GM12878 (cell line): Measurements from ENCODE around the gene CDK5R1. TPM values are rescaled to one million over a fixed set of nuclear protein-coding genes. Genes with fewer than 3 reads are reported as not detected.
A peak's percentile ranks its signal among the peaks of the same experiment; 100 is the strongest.

Experiments
- ATAC-seq: fragments of 200-7000 bp; cut with Tn5 transposase; 3 replicates; pipeline ENCODE4 v1.9.1; 2020; ENCODE audit warnings: mild to moderate bottlenecking, moderate library complexity
- BruUV-seq: library from RNA; stranded (reverse); fragments of 400-500 nt; replicated peaks from 2 replicates; lab custom pipeline; 2021; lab: Mats Ljungman, UMichigan
- CTCF ChIA-PET: fragments of 300-600 bp; sonication (Branson Sonifier 250); formaldehyde crosslinking; extraction: SDS; loops from one replicate; lab custom pipeline; 2021; ENCODE audit warnings: inconsistent platforms; lab: Yijun Ruan, JAX
- POLR2A ChIA-PET: fragments of 350-600 bp; formaldehyde crosslinking; extraction: SDS; loops from one replicate; lab custom pipeline; 2021; ENCODE audit warnings: inconsistent platforms; lab: Charles Lee
- RAD21 ChIA-PET: fragments of 300-600 bp; sonication (Branson Sonifier 250); formaldehyde crosslinking; loops from one replicate; lab custom pipeline; 2023; ENCODE audit warnings: antibody characterized with exemption; ENCODE audit not compliant: unreplicated experiment; lab: Charles Lee
- SMC1A ChIA-PET: fragments of 300-600 bp; sonication (Branson Sonifier 250); formaldehyde crosslinking; loops from one replicate; lab custom pipeline; 2023; ENCODE audit not compliant: unreplicated experiment, uncharacterized antibody; lab: Charles Lee
- DNase-seq: peaks from one replicate; pipeline ENCODE4 v3.0.0-alpha.2; 2011; ENCODE audit warnings: low read depth, low spot score
- FAIRE-seq: peaks from 3 replicates; lab custom pipeline; 2011; peaks lifted over from hg19 to GRCh38; lab: Jason Lieb, UNC
- H2AFZ ChIP-seq: 2 replicates; pipeline ENCODE4 v1.6.0; 2011; ENCODE audit warnings: low read depth, low read length, control low read depth; ENCODE audit not compliant: control insufficient read depth
- H3K27ac ChIP-seq: 2 replicates; pipeline ENCODE4 v1.5.1; 2011; ENCODE audit warnings: control low read depth; ENCODE audit not compliant: control insufficient read depth, insufficient read depth
- H3K27me3 ChIP-seq, 2 experiments: replicated peaks in 1 of 2; 2 replicates each; pipeline versions ENCODE4 v1.6.0 to v1.6.1; 2011; ENCODE audit warnings: low read length in 1 of 2; ENCODE audit not compliant: control insufficient read depth in 2 of 2, insufficient read depth in 2 of 2
- H3K36me3 ChIP-seq, 2 experiments: 2 replicates each; pipeline ENCODE4 v1.5.1; 2011; ENCODE audit warnings: low read length in 1 of 2; ENCODE audit not compliant: control insufficient read depth in 2 of 2, insufficient read depth in 2 of 2
- H3K4me1 ChIP-seq: 2 replicates; pipeline ENCODE4 v1.6.1; 2011; ENCODE audit warnings: mild to moderate bottlenecking, low read length, moderate library complexity, mixed read lengths; ENCODE audit not compliant: control insufficient read depth, insufficient read depth
- H3K4me2 ChIP-seq: 2 replicates; pipeline ENCODE4 v1.6.0; 2011; ENCODE audit warnings: control low read depth; ENCODE audit not compliant: control insufficient read depth, insufficient read depth
- H3K4me3 ChIP-seq: fragments of 200-600 bp; sonication (generic); 2 replicates; pipeline ENCODE4 v1.5.1; 2016
- H3K79me2 ChIP-seq: 2 replicates; pipeline ENCODE4 v1.6.0; 2011; ENCODE audit warnings: low read length; ENCODE audit not compliant: control insufficient read depth, insufficient read depth
- H3K9ac ChIP-seq: 2 replicates; pipeline ENCODE4 v1.8.0; 2011; ENCODE audit warnings: low read length, control low read depth, mixed read lengths; ENCODE audit not compliant: control insufficient read depth, insufficient read depth
- H3K9me3 ChIP-seq: replicated peaks from 3 replicates; pipeline ENCODE4 v1.5.1; 2011; ENCODE audit warnings: mild to moderate bottlenecking, low read length; ENCODE audit not compliant: control insufficient read depth, insufficient read depth
- H4K20me1 ChIP-seq: 2 replicates; pipeline ENCODE4 v1.6.0; 2011; ENCODE audit not compliant: control insufficient read depth, insufficient read depth
- CBX3 ChIP-seq: fragments of 200-600 bp; sonication (generic); IDR thresholded peaks from 2 replicates; pipeline ENCODE4 v1.6.1; 2016; ENCODE audit warnings: low read depth, borderline replicate concordance
- CBX5 ChIP-seq: sonication (generic); IDR thresholded peaks from 2 replicates; pipeline ENCODE4 v1.6.1; 2016; ENCODE audit warnings: low read depth, moderate library complexity, mild to moderate bottlenecking, inconsistent platforms
- E2F4 ChIP-seq: IDR thresholded peaks from 2 replicates; pipeline ENCODE4 v1.6.1; 2012; ENCODE audit warnings: low read depth, low read length, improper control_type of control experiment
- EZH2 ChIP-seq: IDR thresholded peaks from 2 replicates; pipeline ENCODE4 v1.6.1; 2012; ENCODE audit warnings: low read depth, mild to moderate bottlenecking, control low read depth, inconsistent platforms, low read length, borderline replicate concordance; ENCODE audit not compliant: control insufficient read depth
- HDGF ChIP-seq: fragments of 450-650 bp; IDR thresholded peaks from 2 replicates; pipeline ENCODE4 v1.6.1; 2016; ENCODE audit warnings: antibody characterized with exemption
- MEF2A ChIP-seq: IDR thresholded peaks from 2 replicates; pipeline ENCODE4 v1.6.1; 2011; ENCODE audit warnings: low read depth, mild to moderate bottlenecking, low read length, moderate library complexity; ENCODE audit not compliant: insufficient read depth
- RBBP5 ChIP-seq: fragments of 200-600 bp; sonication (generic); conservative IDR thresholded peaks from 2 replicates; pipeline ENCODE4 v1.6.1; 2016
- ZNF687 ChIP-seq: fragments of 450-650 bp; IDR thresholded peaks from 2 replicates; pipeline ENCODE4 v1.6.1; 2017; ENCODE audit warnings: mild to moderate bottlenecking, moderate library complexity
- WGBS: methylation state at CpG from one replicate; pipeline ENCODE4 v1.1.6; 2016; ENCODE audit warnings: low lambda C conversion rate; ENCODE audit not compliant: insufficient replicate concordance, insufficient coverage; ENCODE audit errors: missing lambda C conversion rate; 5-methylcytosine and 5-hydroxymethylcytosine counted together
- in situ Hi-C: fragments of 300-500 bp; cut with MboI; formaldehyde crosslinking; loops from 9 replicates; pipeline ENCODE4 v1.14.3; 2018; ENCODE audit warnings: mixed read lengths
- intact Hi-C: fragments of 100-400 bp; cut with micrococcal nuclease; formaldehyde crosslinking; loops from one replicate; pipeline ENCODE4 v1.14.2; 2022; ENCODE audit not compliant: unreplicated experiment
- polyA plus RNA-seq, 11 experiments: library from polyadenylated mRNA; depleted of rRNA in 4 of 11; unstranded in 6 of 11; stranded (reverse) in 5 of 11; fragments of >200 nt; fragmentation: Nextera tagmentation in 4 of 11; fragmentation: Illumina TruSeq in 1 of 11; extraction: Ambion mirVana in 4 of 11; extraction: Trizol in 1 of 11; gene quantifications; 1 replicate in 1 of 11; 2 replicates in 10 of 11; pipeline versions ENCODE4 v1.2.1 to v1.2.3, GENCODE V29; 2011 to 2016; ENCODE audit warnings: inconsistent platforms in 2 of 11, missing spikeins in 2 of 11, low read depth in 1 of 11
- total RNA-seq, 4 experiments: library from RNA; depleted of rRNA in 3 of 4; stranded (reverse); fragments of >200 nt in 3 of 4; fragmentation: Illumina TruSeq in 1 of 4; extraction: Trizol in 1 of 4; gene quantifications; 2 replicates each; pipeline versions ENCODE4 v1.2.1 to v1.2.3, GENCODE V29; 2013 to 2021
- TF ChIP-seq, protein P1 (sequence below): fragments of 450-650 bp; formaldehyde crosslinking; IDR thresholded peaks from 2 replicates; pipeline ENCODE4 v1.4.0; 2020; ENCODE audit warnings: mild to moderate bottlenecking, moderate library complexity

The CDK5R1 gene
- total and polyA plus RNA-seq, 10 of the 15 experiments (the other 5 are each of a cell fraction or from before 2014, with no cell fraction given), result 1.1 to 28.3 (median 12.2) TPM

GRCh38 chr17:32520104-32520701 lies 33.4 kb downstream of the CDK5R1 start (continued):
- TF ChIP-seq, protein P1, sequence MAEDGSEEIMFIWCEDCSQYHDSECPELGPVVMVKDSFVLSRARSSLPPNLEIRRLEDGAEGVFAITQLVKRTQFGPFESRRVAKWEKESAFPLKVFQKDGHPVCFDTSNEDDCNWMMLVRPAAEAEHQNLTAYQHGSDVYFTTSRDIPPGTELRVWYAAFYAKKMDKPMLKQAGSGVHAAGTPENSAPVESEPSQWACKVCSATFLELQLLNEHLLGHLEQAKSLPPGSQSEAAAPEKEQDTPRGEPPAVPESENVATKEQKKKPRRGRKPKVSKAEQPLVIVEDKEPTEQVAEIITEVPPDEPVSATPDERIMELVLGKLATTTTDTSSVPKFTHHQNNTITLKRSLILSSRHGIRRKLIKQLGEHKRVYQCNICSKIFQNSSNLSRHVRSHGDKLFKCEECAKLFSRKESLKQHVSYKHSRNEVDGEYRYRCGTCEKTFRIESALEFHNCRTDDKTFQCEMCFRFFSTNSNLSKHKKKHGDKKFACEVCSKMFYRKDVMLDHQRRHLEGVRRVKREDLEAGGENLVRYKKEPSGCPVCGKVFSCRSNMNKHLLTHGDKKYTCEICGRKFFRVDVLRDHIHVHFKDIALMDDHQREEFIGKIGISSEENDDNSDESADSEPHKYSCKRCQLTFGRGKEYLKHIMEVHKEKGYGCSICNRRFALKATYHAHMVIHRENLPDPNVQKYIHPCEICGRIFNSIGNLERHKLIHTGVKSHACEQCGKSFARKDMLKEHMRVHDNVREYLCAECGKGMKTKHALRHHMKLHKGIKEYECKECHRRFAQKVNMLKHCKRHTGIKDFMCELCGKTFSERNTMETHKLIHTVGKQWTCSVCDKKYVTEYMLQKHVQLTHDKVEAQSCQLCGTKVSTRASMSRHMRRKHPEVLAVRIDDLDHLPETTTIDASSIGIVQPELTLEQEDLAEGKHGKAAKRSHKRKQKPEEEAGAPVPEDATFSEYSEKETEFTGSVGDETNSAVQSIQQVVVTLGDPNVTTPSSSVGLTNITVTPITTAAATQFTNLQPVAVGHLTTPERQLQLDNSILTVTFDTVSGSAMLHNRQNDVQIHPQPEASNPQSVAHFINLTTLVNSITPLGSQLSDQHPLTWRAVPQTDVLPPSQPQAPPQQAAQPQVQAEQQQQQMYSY (CRISPR knock-in tag), result no peak
- TF ChIP-seq MEF2A (no peak), CBX5 (0 out of 2 replicates have a peak, but pooled peaks have one; percentile 18), EZH2 (no peak), RBBP5 (no peak)

DNA sequence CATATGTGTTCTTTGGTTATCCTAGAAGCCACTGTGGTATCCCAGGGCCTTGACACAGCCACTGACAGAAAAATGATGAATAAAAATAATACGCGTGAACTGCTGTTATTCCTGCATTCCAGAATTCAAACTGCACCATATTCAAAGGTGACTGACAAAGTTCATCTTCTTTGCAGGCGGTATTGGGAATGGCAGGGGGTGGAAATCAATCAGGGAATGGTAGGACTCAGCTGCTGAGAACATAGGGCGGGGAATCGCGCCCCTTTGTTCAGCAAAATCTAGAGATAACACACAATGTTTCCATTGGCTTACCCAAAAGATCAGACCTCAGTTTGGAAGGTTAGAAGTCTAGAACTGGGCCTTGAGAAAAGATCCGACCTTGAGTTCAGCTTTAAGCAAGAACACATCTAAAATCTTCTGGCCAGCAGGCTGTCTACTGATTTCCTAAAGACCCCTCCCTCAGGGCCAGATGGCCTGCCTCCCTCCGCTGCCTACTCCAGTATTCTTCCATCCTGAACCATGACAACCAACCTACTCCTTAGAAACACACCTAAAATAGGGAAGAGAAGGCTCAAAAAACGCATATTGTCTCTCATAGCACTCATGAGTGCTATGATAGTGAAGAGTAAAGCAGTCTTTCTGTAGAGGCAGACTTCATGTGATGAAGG lies 34.1 kb downstream of the CDK5R1 start:
- no peak for FAIRE-seq
- intact Hi-C loops, result no loop called here
- CTCF ChIA-PET, result interaction anchor here (0.6 to 7.4 kb wide), 4 partner anchors 32 to 59 kb away, joined by 3 to 83 read pairs (median 4); partner anchors contain the start of gene CDK5R1
- TF ChIP-seq ZNF687 (no peak), E2F4 (no peak), CBX3 (no peak), HDGF (no peak)

More for the DNA sequence above, 34.1 kb downstream of the CDK5R1 start:
- no peaks in the 10 kb centered on the region; the same call in 1 of the 2 replicates for H3K79me2 ChIP-seq
- SMC1A ChIA-PET, result interaction anchor here (1.5 to 13.7 kb wide), 3 partner anchors 33 to 43 kb away, joined by 4 to 286 read pairs (median 237); partner anchors contain the start of gene CDK5R1
- no peak overlapping the region for H2AFZ ChIP-seq
- 97% methylated on average over 9 of the region's 9 CpGs for WGBS
- no peaks in the 10 kb centered on the region for H3K9me3 ChIP-seq
- no peaks in the 10 kb centered on the region for H3K27me3 ChIP-seq
- in situ Hi-C loops, result no loop called here
- ATAC-seq (no peak), DNase-seq (no peak)
- POLR2A ChIA-PET, result interaction anchor here (0.6 to 18.8 kb wide), 5 partner anchors 9 to 48 kb away, joined by 3 to 308 read pairs (median 6); partner anchors contain the start of gene CDK5R1
- H3K4me1 ChIP-seq, result peaks cover 86% of the 10 kb centered on the region
- H4K20me1 ChIP-seq, result no peaks in the 10 kb centered on the region
- no peaks in the 10 kb centered on the region for H3K36me3 ChIP-seq
- no peak overlapping the region for H3K4me3 ChIP-seq
- RAD21 ChIA-PET, result interaction anchor here (1.4 to 19.5 kb wide), 5 partner anchors 17 to 48 kb away, joined by 5 to 543 read pairs (median 11); partner anchors contain the start of gene CDK5R1
- peak overlapping the region; percentile 97 for H3K4me2 ChIP-seq
- H3K9ac ChIP-seq, result peak overlapping the region; percentile 83; the same call in 1 of the 2 replicates
- TSS peak; percentile 69 for BruUV-seq
- peak overlapping the region; percentile 84 for H3K27ac ChIP-seq
